SU-DHL-6 (cell line): ENCODE results near the gene POT1.

ENCODE experiments used
- H2AFZ ChIP-seq: fragments of 200-600 bp; sonication (generic); 2 replicates; pipeline ENCODE4 v1.6.1; 2014; ENCODE audit warnings: low read depth, mild to moderate bottlenecking, moderate library complexity, mixed read lengths, antibody characterized with exemption, low read length; ENCODE audit not compliant: severe bottlenecking
- H3F3A ChIP-seq: fragments of 200-600 bp; shearing (Covaris generic); 2 replicates; pipeline ENCODE4 v1.6.0; 2016; ENCODE audit warnings: antibody characterized with exemption, mild to moderate bottlenecking; ENCODE audit not compliant: insufficient read depth
- H3K27ac ChIP-seq: fragments of 200-600 bp; sonication (generic); 2 replicates; pipeline ENCODE4 v1.5.1; 2016; ENCODE audit warnings: low read depth, mild to moderate bottlenecking, low read length, moderate library complexity, mixed read lengths
- H3K27me3 ChIP-seq: fragments of 200-600 bp; sonication (generic), shearing (Covaris generic); 2 replicates; pipeline ENCODE4 v1.6.0; 2014; ENCODE audit warnings: mild to moderate bottlenecking, low read length
- H3K36me3 ChIP-seq: fragments of 200-600 bp; sonication (generic); 2 replicates; pipeline ENCODE4 v1.6.1; 2014; ENCODE audit warnings: mild to moderate bottlenecking, low read length, mixed read lengths
- H3K4me2 ChIP-seq: fragments of 300-600, 200-600 bp; shearing (Covaris generic), sonication (generic); 2 replicates; pipeline ENCODE4 v1.6.0; 2014; ENCODE audit warnings: low read length, low read depth, mild to moderate bottlenecking; ENCODE audit not compliant: poor library complexity, severe bottlenecking
- H3K4me3 ChIP-seq: fragments of 200-600 bp; sonication (generic); 2 replicates; pipeline ENCODE4 v1.5.1; 2014; ENCODE audit warnings: antibody characterized with exemption, low read length, mild to moderate bottlenecking, mixed read lengths; ENCODE audit not compliant: insufficient read depth, poor library complexity, severe bottlenecking
- H3K79me2 ChIP-seq: fragments of 200-600 bp; sonication (generic); 2 replicates; pipeline ENCODE4 v1.6.1; 2014; ENCODE audit warnings: mild to moderate bottlenecking, low read length, moderate library complexity; ENCODE audit not compliant: insufficient read depth
- H3K9ac ChIP-seq: fragments of 200-600 bp; sonication (generic); 2 replicates; pipeline ENCODE4 v1.7.0; 2014; ENCODE audit warnings: mild to moderate bottlenecking, low read length
- H3K9me2 ChIP-seq: fragments of 200-600 bp; sonication (generic); replicated peaks from 2 replicates; pipeline ENCODE4 v1.6.1; 2014; ENCODE audit warnings: low read length; ENCODE audit not compliant: insufficient read depth
- H3K9me3 ChIP-seq: fragments of 200-600 bp; sonication (generic); 2 replicates; pipeline ENCODE4 v1.6.1; 2014; ENCODE audit warnings: low read length, mixed read lengths; ENCODE audit not compliant: insufficient read depth
- H4K20me1 ChIP-seq: fragments of 200-600 bp; sonication (generic); 2 replicates; pipeline ENCODE4 v1.6.1; 2014; ENCODE audit warnings: low read depth, mild to moderate bottlenecking, antibody characterized with exemption, low read length, moderate library complexity, mixed read lengths
- CTCF ChIP-seq: fragments of 200-600 bp; sonication (generic); IDR thresholded peaks from one replicate; pipeline ENCODE4 v1.5.1; 2017; ENCODE audit warnings: antibody characterized with exemption, mild to moderate bottlenecking, low read length, moderate library complexity; ENCODE audit not compliant: insufficient read depth, poor library complexity, severe bottlenecking
- EZH2phosphoT487 ChIP-seq: fragments of 200-600 bp; sonication (generic), shearing (Covaris generic); conservative IDR thresholded peaks from 2 replicates; pipeline ENCODE4 v1.6.1; 2018; ENCODE audit warnings: mild to moderate bottlenecking, antibody characterized with exemption, low read length, moderate library complexity, mixed read lengths

Gene POT1

GRCh38 chr7:124956160-124956559 lies 26.5 kb upstream of the POT1 start:
- Histone ChIP-seq H3K79me2 (no peaks in the 10 kb centered on the region), H3K27ac (no peak overlapping the region), H3K9me2 (no peaks in the 10 kb centered on the region), H3K9me3 (no peaks in the 10 kb centered on the region), H3K9ac (no peak overlapping the region), H3K27me3 (no peaks in the 10 kb centered on the region), H3K4me2 (no peak overlapping the region), H4K20me1 (no peaks in the 10 kb centered on the region), H3K4me3 (no peak overlapping the region), H2AFZ (no peak overlapping the region), H3K36me3 (no peaks in the 10 kb centered on the region), H3F3A (no peaks in the 10 kb centered on the region)
- TF ChIP-seq EZH2phosphoT487 (no peak), CTCF (no peak)

DNA sequence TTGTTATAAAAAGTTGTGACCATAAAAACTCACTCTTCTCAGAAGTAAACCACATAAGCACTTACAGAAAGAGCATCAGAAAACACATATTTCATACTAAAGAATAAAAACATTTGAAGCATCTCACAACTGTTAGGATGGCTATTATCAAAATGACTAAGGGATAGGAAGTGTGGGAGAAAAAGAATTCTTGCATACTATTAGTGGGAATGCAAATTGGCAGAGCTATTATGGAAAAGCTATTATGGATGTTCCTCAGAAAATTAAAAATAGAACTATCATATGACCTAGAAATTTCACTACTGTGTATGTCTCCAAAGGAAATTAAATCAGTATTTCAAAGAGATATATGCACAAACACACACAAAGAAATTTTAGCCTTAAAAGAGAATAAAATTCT lies 25.2 kb upstream of the POT1 start:
- H3F3A ChIP-seq: no peaks in the 10 kb centered on the region
- no peaks in the 10 kb centered on the region for H3K79me2 ChIP-seq
- H3K4me3 ChIP-seq: no peak overlapping the region
- no peaks in the 10 kb centered on the region for H3K9me2 ChIP-seq
- no peaks in the 10 kb centered on the region for H4K20me1 ChIP-seq
- H3K27me3 ChIP-seq: no peaks in the 10 kb centered on the region
- no peak overlapping the region for H2AFZ ChIP-seq
- H3K4me2 ChIP-seq: no peak overlapping the region
- no peak for TF ChIP-seq EZH2phosphoT487
- no peak for TF ChIP-seq CTCF
- H3K36me3 ChIP-seq: no peaks in the 10 kb centered on the region
- no peaks in the 10 kb centered on the region for H3K9me3 ChIP-seq
- no peak overlapping the region for H3K9ac ChIP-seq
- H3K27ac ChIP-seq: no peak overlapping the region

- Histone ChIP-seq H3K9me3 (no peaks in the 10 kb centered on the region), H3K4me3 (no peak overlapping the region), H3K36me3 (no peaks in the 10 kb centered on the region), H3K79me2 (no peaks in the 10 kb centered on the region), H3K27me3 (no peaks in the 10 kb centered on the region), H3K9me2 (no peaks in the 10 kb centered on the region), H4K20me1 (no peaks in the 10 kb centered on the region), H3K9ac (no peak overlapping the region), H3K4me2 (no peak overlapping the region), H3F3A (no peaks in the 10 kb centered on the region), H2AFZ (no peak overlapping the region), H3K27ac (no peak overlapping the region)
- TF ChIP-seq EZH2phosphoT487 (no peak), CTCF (no peak)
Observed at GRCh38 chr7:124945680-124946079, 16.1 kb upstream of the POT1 start.

DNA sequence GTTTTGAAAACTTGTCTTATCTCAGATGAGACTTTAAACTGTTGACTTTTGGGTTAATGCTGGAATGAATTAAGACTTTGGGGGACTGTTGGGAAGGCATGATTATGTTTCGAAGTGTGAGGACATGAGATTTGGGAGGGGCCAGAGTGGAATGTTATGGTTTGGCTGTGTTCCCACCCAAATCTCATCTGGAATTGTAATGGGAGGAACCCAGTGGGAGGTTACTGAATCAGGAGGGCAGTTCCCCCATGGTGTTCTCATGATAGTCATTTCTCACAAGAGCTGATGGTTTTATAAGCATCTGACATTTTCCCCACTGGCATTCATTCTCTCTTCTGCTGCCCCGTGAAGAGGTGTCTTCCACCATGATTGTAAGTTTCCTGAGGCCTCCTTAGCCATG lies 13.8 kb upstream of the POT1 start:
- Histone ChIP-seq H3K9me3 (no peaks in the 10 kb centered on the region), H3K9me2 (no peaks in the 10 kb centered on the region), H3K79me2 (no peaks in the 10 kb centered on the region), H3K27me3 (no peaks in the 10 kb centered on the region), H3K9ac (no peak overlapping the region), H3K4me2 (no peak overlapping the region), H3F3A (no peaks in the 10 kb centered on the region), H3K36me3 (no peaks in the 10 kb centered on the region), H3K27ac (no peak overlapping the region), H3K4me3 (no peak overlapping the region), H2AFZ (no peak overlapping the region), H4K20me1 (no peaks in the 10 kb centered on the region)
- no peak for TF ChIP-seq CTCF
- no peak for TF ChIP-seq EZH2phosphoT487
